CD14-positive monocyte (primary cell): ENCODE data around the gene ZNF883. TPM values are rescaled to one million over a fixed set of nuclear protein-coding genes. Genes with fewer than 3 reads are reported as not detected.

Experiments
- DNase-seq, 3 donors: peaks; one replicate each; pipeline ENCODE4 v3.0.0-alpha.2; 2011 to 2022
- H2AFZ ChIP-seq: 2 replicates; pipeline ENCODE4 v1.6.0; 2012; ENCODE audit warnings: mild to moderate bottlenecking, low read depth, low read length, inconsistent platforms; ENCODE audit not compliant: insufficient read depth, poor library complexity, severe bottlenecking
- H3K27ac ChIP-seq, 2 donors: 1 replicate in 1 of 2; 2 replicates in 1 of 2; pipeline ENCODE4 v1.5.1; 2012 to 2013; ENCODE audit warnings: low read length in 2 of 2, control low read depth in 1 of 2, inconsistent platforms in 1 of 2, low read depth in 1 of 2, mild to moderate bottlenecking in 1 of 2
- H3K27me3 ChIP-seq, 2 donors: one replicate each; pipeline versions ENCODE4 v1.6.0 to v1.6.1; 2011 to 2013; ENCODE audit warnings: low read length in 2 of 2; ENCODE audit not compliant: control insufficient read depth in 2 of 2, insufficient read depth in 2 of 2
- H3K36me3 ChIP-seq, 2 donors: replicated peaks in 1 of 2; 1 replicate in 1 of 2; 2 replicates in 1 of 2; pipeline versions ENCODE4 v1.5.1 to v1.6.1; 2012 to 2013; ENCODE audit warnings: low read length in 2 of 2, control low read depth in 1 of 2, inconsistent platforms in 1 of 2, mild to moderate bottlenecking in 1 of 2; ENCODE audit not compliant: insufficient read depth in 2 of 2, control insufficient read depth in 1 of 2
- H3K4me1 ChIP-seq, 2 donors: 1 replicate in 1 of 2; 2 replicates in 1 of 2; pipeline versions ENCODE4 v1.5.1 to v1.6.1; 2012 to 2013; ENCODE audit warnings: low read length in 2 of 2, control low read depth in 1 of 2, inconsistent platforms in 1 of 2, mild to moderate bottlenecking in 1 of 2, moderate library complexity in 1 of 2; ENCODE audit not compliant: insufficient read depth in 2 of 2, control insufficient read depth in 1 of 2
- H3K4me2 ChIP-seq: replicated peaks from 2 replicates; pipeline ENCODE3; 2012; ENCODE audit warnings: low read length, moderate library complexity, mild to moderate bottlenecking; ENCODE audit not compliant: poor library complexity, severe bottlenecking; ENCODE audit errors: extremely low read depth
- H3K4me3 ChIP-seq, 3 experiments: fragments of 200-600 bp in 1 of 3; sonication (generic) in 1 of 3; replicated peaks in 1 of 3; 1 replicate in 2 of 3; 2 replicates in 1 of 3; pipeline ENCODE4 v1.5.1; 2011 to 2013; ENCODE audit warnings: low read length in 3 of 3, mild to moderate bottlenecking in 3 of 3, control low read depth in 2 of 3, low read depth in 2 of 3, inconsistent platforms in 1 of 3, moderate library complexity in 1 of 3
- H3K79me2 ChIP-seq: 2 replicates; pipeline ENCODE4 v1.6.0; 2012; ENCODE audit warnings: mild to moderate bottlenecking, control low read depth, inconsistent platforms, low read length, moderate library complexity; ENCODE audit not compliant: insufficient read depth
- H3K9ac ChIP-seq: 2 replicates; pipeline ENCODE4 v1.6.0; 2017; ENCODE audit warnings: low read length, mild to moderate bottlenecking; ENCODE audit not compliant: insufficient read depth, poor library complexity, severe bottlenecking
- H3K9me3 ChIP-seq, 2 donors: replicated peaks in 1 of 2; 1 replicate in 1 of 2; 2 replicates in 1 of 2; pipeline versions ENCODE4 v1.5.1 to v1.6.1; 2012 to 2013; ENCODE audit warnings: low read length in 2 of 2, control low read depth in 1 of 2; ENCODE audit not compliant: control insufficient read depth in 1 of 2, insufficient read depth in 1 of 2
- H4K20me1 ChIP-seq: 2 replicates; pipeline ENCODE4 v1.6.0; 2012; ENCODE audit warnings: mild to moderate bottlenecking, low read length, control low read depth, moderate library complexity; ENCODE audit not compliant: insufficient read depth
- H3K27ac Mint-ChIP-seq, 7 donors: one replicate each; pipeline ENCODE4 v1.8.0; 2020; ENCODE audit warnings: mild to moderate bottlenecking in 7 of 7, mixed read lengths in 7 of 7, moderate library complexity in 6 of 7, inconsistent platforms in 2 of 7
- H3K27me3 Mint-ChIP-seq, 3 donors: one replicate each; pipeline ENCODE4 v1.8.0; 2021 to 2022; ENCODE audit warnings: low read depth in 3 of 3, mild to moderate bottlenecking in 3 of 3, mixed read lengths in 3 of 3, moderate library complexity in 3 of 3, inconsistent platforms in 1 of 3
- H3K36me3 Mint-ChIP-seq, 2 donors: one replicate each; pipeline ENCODE4 v1.8.0; 2020; ENCODE audit warnings: mixed read lengths in 2 of 2, inconsistent platforms in 1 of 2, mild to moderate bottlenecking in 1 of 2
- H3K4me1 Mint-ChIP-seq: one replicate; pipeline ENCODE4 v1.8.0; 2020; ENCODE audit warnings: mild to moderate bottlenecking, mixed read lengths
- H3K4me3 Mint-ChIP-seq, 2 donors: one replicate each; pipeline ENCODE4 v1.8.0; 2020; ENCODE audit warnings: mild to moderate bottlenecking in 2 of 2, mixed read lengths in 2 of 2, moderate library complexity in 1 of 2
- H3K9me3 Mint-ChIP-seq, 7 donors: one replicate each; pipeline ENCODE4 v1.8.0; 2020 to 2022; ENCODE audit warnings: mixed read lengths in 7 of 7, mild to moderate bottlenecking in 6 of 7, moderate library complexity in 6 of 7, inconsistent platforms in 2 of 7
- CTCF ChIP-seq: fragments of 200-600 bp; IDR thresholded peaks from one replicate; pipeline ENCODE4 v1.8.0; 2022; ENCODE audit warnings: antibody characterized with exemption, mild to moderate bottlenecking
- WGBS: methylation state at CpG from one replicate; pipeline ENCODE4 v1.1.5; 2013; ENCODE audit warnings: missing lambda C conversion rate; ENCODE audit not compliant: insufficient coverage; 5-methylcytosine and 5-hydroxymethylcytosine counted together
- intact Hi-C, 2 donors: fragments of 100-400 bp; cut with micrococcal nuclease; formaldehyde crosslinking; loops; one replicate each; pipeline versions ENCODE4 v1.15.0 to v1.15.1; 2023
- polyA plus RNA-seq, 3 donors: library from polyadenylated mRNA; depleted of rRNA in 1 of 3; unstranded in 2 of 3; stranded (reverse) in 1 of 3; fragments of 300-500 nt in 2 of 3; fragments of >200 nt in 1 of 3; fragmentation: Illumina TruSeq in 2 of 3; gene quantifications; 1 replicate in 2 of 3; 2 replicates in 1 of 3; pipeline ENCODE4 v1.2.3, GENCODE V29; 2012 to 2021

Gene ZNF883
- polyA plus RNA-seq, 3 donors: 0.14 to 0.29 TPM; not detected in 1

- Mint-ChIP-seq H3K27me3 (peaks cover 4 to 24% (median 11%) of the 10 kb centered on the region in 3 donors), H3K36me3 (no peaks in the 10 kb centered on the region)
Measured at GRCh38 chr9:112969730-112970129, 42.3 kb downstream of the ZNF883 start.

GRCh38 chr9:112955550-112955949, 56.4 kb downstream of the ZNF883 start:
- H3K4me1 ChIP-seq: no peaks in the 10 kb centered on the region
- H3K9me3 Mint-ChIP-seq: peaks cover 2 to 15% (median 11%) of the 10 kb centered on the region in 7 donors
- peaks cover 4 to 6% of the 10 kb centered on the region in 2 donors for H3K27me3 ChIP-seq
- no CpG with 5 or more reads among the region's 1 CpG for WGBS
- H3K27ac Mint-ChIP-seq: no peak overlapping the region
- H3K36me3 Mint-ChIP-seq: no peaks in the 10 kb centered on the region
- no peaks in the 10 kb centered on the region for H3K79me2 ChIP-seq
- peaks cover 3 to 9% of the 10 kb centered on the region in 2 donors for H3K9me3 ChIP-seq
- intact Hi-C loops: no loop called here
- no peaks in the 10 kb centered on the region for H3K4me1 Mint-ChIP-seq
- H3K27me3 Mint-ChIP-seq: peaks cover 6 to 31% (median 9%) of the 10 kb centered on the region in 3 donors
- H3K9ac ChIP-seq: no peak overlapping the region
- H3K4me2 ChIP-seq: no peak overlapping the region
- no peak for TF ChIP-seq CTCF
- no peak overlapping the region for H3K4me3 ChIP-seq
- no peaks in the 10 kb centered on the region for H4K20me1 ChIP-seq
- no peak overlapping the region for H3K27ac ChIP-seq
- H2AFZ ChIP-seq: no peak overlapping the region
- no peak overlapping the region for H3K4me3 Mint-ChIP-seq
- H3K36me3 ChIP-seq: no peaks in the 10 kb centered on the region
- DNase-seq: no peak

More at GRCh38 chr9:112969730-112970129, 42.3 kb downstream of the ZNF883 start:
- H3K79me2 ChIP-seq: no peaks in the 10 kb centered on the region
- Mint-ChIP-seq H3K27ac (no peak overlapping the region), H3K4me3 (no peak overlapping the region), H3K4me1 (no peaks in the 10 kb centered on the region), H3K9me3 (peaks cover 2 to 26% (median 14%) of the 10 kb centered on the region in 7 donors)
- WGBS: no CpG with 5 or more reads among the region's 4 CpGs
- no peak overlapping the region for H3K4me3 ChIP-seq
- no peaks in the 10 kb centered on the region for H3K4me1 ChIP-seq
- no peak for DNase-seq
- H3K27me3 ChIP-seq: peaks cover 2% of the 10 kb centered on the region in 2 donors
- no peaks in the 10 kb centered on the region for H4K20me1 ChIP-seq
- H3K9me3 ChIP-seq: peaks cover under 1 to 6% of the 10 kb centered on the region in 2 donors
- H3K9ac ChIP-seq: no peak overlapping the region
- no peak overlapping the region for H2AFZ ChIP-seq
- H3K27ac ChIP-seq: no peak overlapping the region
- intact Hi-C loops: no loop called here
- H3K4me2 ChIP-seq: no peak overlapping the region
- H3K36me3 ChIP-seq: no peaks in the 10 kb centered on the region
- no peak for TF ChIP-seq CTCF
